ENCODE measurements around the gene KIF4A. TPM values are rescaled to one million over a fixed set of nuclear protein-coding genes. Genes with fewer than 3 reads are reported as not detected.

Gene KIF4A
- total and polyA plus RNA-seq, 2 of the 13 experiments (the other 11 are each of a cell fraction or from before 2014, with no cell fraction given) = 9.4 to 28.2 TPM

GRCh38 chrX:70433848-70434351 lies 144.0 kb downstream of the KIF4A start (continued):
- TF ChIP-seq ZGPAT (CRISPR knock-in tag; IDR thresholded peaks at IDR 0.05) = peak; percentile 30; the same call in 1 of the 2 replicates
- TF ChIP-seq YY1 (IDR thresholded peaks at IDR 0.05; ENCODE audit: insufficient read depth, insufficient replicate concordance, low read depth, low read length) = no peak
- TF ChIP-seq ZMYM3 (CRISPR knock-in tag; IDR thresholded peaks at IDR 0.05) = no peak
- 0 out of 2 replicates have a peak, but pooled peaks have one; percentile 26 for TF ChIP-seq ZNF709 (CRISPR knock-in tag; IDR thresholded peaks at IDR 0.05)
- peak; percentile 90 for TF ChIP-seq HNF4A (CRISPR knock-in tag; IDR thresholded peaks at IDR 0.05)
- no peak for TF ChIP-seq PHB2 (IDR thresholded peaks at IDR 0.05; ENCODE audit: partially characterized antibody)
- TF ChIP-seq SRY (CRISPR knock-in tag; IDR thresholded peaks at IDR 0.05) = 0 out of 2 replicates have a peak, but pooled peaks have one; percentile 21
- TF ChIP-seq YEATS4 (CRISPR knock-in tag; IDR thresholded peaks at IDR 0.05; ENCODE audit: borderline replicate concordance) = 0 out of 2 replicates have a peak, but pooled peaks have one; percentile 35
- peak; percentile 49; the same call in 1 of the 2 replicates for TF ChIP-seq YEATS2 (CRISPR knock-in tag; IDR thresholded peaks at IDR 0.05; ENCODE audit: borderline replicate concordance)
- TF ChIP-seq ZHX1 (CRISPR knock-in tag; IDR thresholded peaks at IDR 0.05; ENCODE audit: low read depth) = no peak
- 0 out of 2 replicates have a peak, but pooled peaks have one; percentile 42 for TF ChIP-seq ZNF414 (CRISPR knock-in tag; IDR thresholded peaks at IDR 0.05)
- peak; percentile 74 for TF ChIP-seq HDAC1 (CRISPR knock-in tag; IDR thresholded peaks at IDR 0.05)
- TF ChIP-seq ZNF782 (CRISPR knock-in tag; IDR thresholded peaks at IDR 0.05; ENCODE audit: borderline replicate concordance) = no peak
- no peak for TF ChIP-seq SKIL (CRISPR knock-in tag; IDR thresholded peaks at IDR 0.05; ENCODE audit: borderline replicate concordance)
- peak; percentile 55; the same call in 1 of the 2 replicates for TF ChIP-seq ARID5B (CRISPR knock-in tag; IDR thresholded peaks at IDR 0.05)

Data from HepG2 (cell line).